Cortex of kidney (tissue), 1 donor: ENCODE measurements around the gene RNF220.

Source experiments
- DNase-seq: peaks from one replicate; lab custom pipeline; 2025; lab: John Stamatoyannopoulos, UW

Gene RNF220

DNA sequence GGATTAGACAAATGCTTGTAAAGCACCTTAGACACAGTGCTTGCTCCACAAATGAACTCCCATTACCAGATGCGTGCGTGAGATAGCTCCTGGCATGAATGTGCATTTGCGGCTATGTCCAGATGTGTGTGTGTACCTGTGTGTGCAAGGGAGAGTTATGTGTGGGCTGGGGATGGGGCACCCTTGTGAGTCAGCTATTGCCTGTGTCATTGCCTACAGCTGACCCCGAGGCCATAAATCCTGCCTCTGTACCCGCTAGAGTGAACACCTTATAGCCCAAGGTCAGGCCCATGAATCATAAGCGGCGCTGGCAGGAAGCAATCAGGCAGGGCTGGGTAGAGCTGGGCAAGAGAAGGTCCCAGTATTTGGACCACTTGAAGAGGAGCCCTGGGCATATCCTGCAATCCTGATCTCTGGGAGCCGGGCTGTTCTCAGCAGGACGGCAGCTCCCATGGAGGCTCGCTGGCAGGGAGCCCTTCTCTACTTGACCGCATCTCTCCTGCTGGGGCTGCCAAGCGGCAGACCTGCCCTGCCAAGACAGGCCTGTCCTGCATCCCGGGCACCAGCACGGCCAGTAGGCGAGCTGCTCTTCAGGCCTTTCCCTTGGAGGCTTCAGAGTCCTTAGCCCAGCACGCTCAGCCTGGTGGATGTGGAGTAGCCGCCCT is 182.9 kb downstream of the RNF220 start:
- no peak for DNase-seq

DNA sequence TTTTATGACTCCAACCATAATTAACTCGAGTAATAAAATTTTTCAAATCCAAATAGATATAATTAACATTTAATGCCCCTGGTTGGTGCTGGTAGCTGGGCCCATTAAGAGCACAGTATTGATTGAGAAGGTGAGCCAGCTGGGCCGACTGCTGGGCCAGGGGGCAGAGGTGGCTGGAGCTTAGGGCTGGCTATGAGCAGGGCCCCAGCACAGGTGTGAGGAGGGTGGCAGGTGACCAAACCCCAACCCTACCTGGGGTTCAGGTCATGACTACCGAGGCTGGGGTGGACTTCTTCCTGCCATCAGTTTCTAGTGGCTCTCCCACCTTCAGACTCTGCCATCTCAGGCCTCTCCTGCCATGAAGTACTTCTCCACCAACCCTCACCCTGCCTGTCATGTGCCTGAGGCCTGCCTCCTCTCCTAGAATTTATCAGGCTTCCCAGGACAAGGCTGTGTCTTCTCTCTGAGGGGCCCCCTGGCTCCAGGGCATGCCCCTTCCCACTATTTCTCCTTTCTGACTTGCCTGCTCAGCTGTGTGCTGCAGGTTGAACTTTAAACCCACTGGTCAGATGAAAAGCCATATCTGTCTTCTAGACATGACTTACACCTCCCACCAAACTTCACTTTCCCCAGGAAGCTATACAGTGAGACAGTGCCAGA is 183.6 kb downstream of the RNF220 start:
- DNase-seq = no peak

DNA sequence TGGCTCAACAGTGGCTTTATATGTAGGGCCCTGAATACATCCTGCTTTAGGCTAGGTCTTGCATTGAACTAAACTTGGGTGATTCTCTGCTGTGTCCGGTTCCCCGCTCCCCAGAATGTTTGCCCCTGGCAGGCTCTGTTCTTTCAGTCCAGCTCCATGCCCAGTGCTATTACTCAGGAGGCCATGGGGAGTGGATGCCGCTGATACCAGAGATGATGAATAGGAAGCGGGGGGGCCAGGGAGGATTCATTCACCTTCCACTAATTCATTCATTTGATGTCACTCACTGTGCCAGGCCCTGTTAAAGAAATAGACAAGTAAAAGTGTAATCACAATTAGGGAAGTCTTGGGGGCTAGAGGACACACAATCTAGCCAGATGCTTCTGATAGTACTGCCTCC is 185.4 kb downstream of the RNF220 start:
- no peak for DNase-seq

DNA sequence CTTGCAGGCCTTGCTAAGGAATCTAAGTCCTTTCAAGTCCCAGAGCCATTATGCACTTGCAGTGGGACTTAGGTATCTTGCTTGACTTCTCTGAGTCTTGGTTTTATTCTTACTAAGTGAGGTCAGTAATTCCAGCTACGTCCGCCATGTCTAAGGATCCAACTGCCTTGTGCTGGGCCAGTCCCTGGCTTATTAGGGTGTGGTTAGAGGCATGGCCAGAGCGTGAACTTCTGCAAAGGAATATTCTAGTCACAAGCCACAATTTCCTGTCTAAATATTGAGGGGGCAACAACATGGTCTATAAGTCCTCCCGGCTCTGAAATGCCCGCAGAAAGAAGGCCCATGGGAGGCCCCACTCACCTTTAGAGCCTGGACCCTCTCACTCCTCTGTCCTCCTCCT is 186.3 kb downstream of the RNF220 start:
- no peak for DNase-seq

DNA sequence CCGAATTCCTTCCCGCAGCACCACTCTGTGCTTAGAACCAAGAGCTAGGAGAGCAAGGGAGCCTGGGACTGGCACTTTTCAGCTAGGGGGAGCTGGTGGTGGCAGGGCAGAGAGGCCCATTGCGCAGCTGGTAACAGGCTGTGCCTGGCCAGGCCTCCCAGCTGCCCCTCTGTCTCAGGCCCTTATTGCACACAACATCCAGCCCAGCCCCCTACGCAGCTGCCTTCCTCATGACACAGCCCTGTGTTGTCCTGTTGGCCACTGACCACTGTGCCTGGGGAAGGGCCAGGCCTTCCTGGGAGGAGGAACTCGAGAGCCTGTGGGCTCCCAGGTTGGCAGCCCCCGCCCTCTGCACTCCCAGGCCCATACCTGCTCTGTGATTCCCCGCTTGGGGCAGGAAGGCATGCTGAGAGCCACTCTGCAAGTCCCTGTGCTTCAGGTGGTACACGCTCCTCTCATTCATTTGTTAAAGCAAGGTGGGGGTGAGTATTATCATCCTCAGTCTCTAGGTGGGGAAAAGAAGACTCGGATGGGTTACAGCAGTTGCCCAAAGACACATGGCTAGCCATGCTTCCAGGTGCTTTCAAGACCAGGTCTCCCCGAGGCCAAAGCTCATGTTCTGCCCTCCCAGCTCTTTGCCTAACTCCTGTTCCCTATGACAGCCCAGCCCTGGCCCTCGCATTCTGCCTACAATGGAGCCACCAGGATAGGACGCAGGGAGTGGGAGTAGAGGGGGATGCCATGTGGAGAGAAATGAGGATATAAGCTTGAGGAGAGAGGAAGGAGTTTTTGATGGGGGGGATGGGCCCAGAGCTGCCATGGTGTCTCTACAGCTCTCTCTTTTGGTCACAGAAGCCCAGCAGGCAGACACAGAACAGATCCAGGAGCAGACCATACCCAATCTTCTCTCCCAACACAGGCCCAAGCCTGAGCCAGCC is 187.4 kb downstream of the RNF220 start:
- no peak for DNase-seq

DNA sequence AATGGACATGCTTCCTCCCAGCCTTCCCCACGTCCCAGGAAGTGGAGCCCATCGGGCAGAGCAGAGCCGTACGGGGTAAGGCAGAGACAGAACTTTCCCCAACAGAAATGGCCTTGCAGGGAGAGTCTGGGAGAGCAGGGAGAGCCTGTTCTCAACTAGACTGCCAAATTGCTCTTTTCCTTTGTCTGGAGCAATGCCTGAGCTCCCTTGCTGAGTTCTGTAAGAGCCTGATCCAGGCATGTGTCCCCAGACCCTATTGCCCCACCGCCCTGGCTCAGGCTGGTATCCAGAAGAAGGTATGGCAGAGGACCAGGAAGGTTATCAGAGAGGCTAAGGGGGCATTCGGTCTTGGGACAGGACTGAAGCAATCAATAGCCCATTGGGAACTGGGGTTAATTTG is 189.3 kb downstream of the RNF220 start:
- DNase-seq = no peak

DNA sequence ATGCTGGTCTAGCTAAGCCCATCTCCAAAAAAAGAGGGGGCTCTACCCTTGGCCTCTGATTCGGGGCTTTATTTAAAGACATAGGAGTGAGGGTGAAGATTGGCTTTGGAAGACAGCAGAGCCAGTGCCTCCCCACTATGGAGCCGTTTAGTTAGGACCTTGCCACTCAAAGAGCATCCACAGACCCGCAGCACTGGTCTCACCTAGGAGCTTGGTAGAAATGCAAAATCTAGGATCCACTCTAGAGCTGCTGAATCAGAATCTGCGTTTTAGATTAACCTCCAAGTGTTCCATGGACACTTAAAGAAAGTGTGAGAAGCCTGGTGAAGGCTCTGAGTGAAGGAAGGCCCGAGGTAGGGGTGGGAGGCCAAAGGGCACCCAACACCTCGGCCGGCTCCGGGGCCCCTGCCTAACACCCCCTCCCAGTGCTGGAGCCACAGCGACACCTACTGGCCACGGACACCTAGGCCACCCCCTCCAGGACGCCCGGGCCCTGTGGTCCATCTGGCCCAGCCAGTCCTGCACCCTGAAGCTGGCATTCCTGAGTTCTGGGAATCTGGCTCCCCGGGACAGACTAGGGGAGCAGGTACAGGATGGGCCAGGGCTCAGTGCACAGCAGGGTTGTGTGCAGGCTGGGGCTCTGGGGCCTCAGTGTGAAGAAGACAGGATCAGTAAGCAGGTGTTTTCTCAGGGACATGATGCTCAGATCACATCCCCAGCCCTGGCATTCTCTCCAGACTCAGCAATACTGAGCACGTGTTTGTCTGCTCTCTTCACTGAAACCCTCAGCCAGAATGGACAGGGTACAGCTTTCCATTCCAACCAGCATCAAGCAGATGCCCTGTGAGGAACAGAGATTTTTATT is 190.0 kb downstream of the RNF220 start:
- DNase-seq = no peak

DNA sequence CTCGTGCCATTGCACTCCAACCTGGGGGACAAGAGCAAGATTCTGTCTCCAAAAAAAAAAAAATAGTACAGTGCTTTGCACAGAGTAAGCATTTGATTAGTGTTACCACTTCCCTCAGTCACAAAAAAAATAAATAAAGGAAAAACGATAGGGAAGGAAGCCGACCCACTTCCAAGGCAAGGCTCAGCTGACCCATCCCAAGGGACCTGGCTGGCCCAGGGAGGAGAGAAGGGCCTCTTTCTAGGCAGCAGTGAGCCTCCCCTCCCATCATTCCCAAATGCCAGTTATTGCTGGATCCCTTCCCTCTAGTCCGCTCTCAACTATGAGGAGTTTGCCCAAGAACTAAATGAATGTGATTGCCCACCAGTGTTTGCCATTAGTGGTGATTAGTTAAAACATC is 191.5 kb downstream of the RNF220 start:
- DNase-seq = no peak

DNA sequence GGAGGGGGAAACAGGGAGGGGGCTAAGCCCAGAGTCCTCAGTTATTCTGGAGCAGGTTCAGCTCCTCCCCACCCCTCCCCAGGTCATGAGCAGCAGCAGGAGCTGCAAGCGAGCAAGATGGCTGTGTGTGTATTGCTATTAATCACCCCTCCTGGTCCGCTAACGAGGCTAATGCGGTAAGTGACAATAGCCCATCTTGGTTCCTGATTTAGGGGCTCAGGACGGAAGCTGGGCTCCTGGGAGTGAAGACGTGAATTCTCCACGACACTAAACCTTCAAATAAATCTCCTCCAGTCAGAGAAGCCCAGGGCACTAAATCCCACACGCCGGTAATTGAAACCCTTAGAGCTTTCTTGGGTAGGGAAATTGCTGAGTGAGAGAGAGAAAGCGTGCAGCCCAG is 193.1 kb downstream of the RNF220 start:
- DNase-seq = no peak

DNA sequence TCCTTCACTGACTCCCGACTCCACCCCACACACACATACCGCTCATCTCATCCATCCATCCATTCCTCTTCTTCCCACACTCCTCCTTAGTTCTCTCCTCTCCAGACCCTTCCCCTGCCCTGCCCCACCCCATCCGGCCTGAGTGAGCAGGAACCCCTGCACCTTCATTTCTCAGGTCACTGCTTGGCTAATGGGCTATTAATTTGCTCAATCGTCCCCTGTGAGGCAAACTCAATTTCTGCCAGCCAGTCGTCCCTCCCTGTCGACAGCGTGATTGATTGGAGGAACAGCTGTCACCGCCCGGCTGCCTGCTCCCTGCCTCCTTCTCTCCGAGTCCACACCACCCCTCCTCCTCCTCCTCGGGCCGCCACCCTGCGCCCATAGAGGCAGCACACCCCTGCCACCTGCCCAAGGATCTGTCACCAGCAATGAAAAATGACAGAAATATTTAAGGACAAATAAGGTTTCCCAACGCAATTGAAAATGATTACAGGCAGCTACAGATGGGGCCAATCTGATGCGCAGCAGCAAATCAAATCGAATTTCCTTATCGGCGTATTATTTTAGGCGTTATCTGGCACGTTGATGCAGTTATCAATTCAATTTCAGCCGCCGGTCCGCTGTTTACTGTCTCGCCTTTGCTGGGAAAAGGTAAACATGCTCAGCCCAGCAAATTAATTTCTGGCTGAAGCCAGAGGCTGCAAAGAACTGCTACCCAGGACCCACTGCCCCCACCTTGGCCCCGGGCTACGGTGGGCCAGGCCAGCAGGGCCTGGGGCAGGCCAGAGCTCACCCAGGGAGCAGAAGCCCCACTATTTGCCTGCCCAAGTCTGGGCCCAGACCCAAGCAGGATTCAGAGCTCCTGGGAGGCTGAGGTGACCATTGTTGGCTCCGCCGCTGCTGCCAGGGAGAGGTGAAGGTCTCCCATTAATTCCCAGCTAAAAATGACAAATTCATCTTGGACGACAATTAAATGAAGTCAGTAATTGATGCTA is 197.9 kb downstream of the RNF220 start:
- DNase-seq = no peak

DNA sequence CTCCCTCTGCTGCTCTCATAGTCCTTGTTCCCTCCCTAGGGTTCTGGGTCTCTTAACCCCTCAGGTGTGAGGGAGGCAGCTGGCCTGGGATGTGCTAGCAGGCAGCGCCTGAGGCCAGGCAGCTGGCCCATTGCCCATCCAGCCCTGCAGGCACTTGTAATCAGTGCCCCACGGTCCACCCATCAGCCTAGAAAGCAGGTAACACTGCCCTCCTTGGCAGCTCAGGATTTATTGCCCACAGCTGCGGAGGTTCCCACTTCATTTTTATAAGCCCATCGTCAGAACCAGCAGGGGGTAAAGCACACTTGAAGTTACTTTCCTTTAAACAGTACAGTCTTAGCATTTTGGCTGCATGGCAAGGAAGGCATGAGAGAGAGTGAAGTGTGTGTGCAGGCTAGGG is 198.7 kb downstream of the RNF220 start:
- DNase-seq = no peak

DNA sequence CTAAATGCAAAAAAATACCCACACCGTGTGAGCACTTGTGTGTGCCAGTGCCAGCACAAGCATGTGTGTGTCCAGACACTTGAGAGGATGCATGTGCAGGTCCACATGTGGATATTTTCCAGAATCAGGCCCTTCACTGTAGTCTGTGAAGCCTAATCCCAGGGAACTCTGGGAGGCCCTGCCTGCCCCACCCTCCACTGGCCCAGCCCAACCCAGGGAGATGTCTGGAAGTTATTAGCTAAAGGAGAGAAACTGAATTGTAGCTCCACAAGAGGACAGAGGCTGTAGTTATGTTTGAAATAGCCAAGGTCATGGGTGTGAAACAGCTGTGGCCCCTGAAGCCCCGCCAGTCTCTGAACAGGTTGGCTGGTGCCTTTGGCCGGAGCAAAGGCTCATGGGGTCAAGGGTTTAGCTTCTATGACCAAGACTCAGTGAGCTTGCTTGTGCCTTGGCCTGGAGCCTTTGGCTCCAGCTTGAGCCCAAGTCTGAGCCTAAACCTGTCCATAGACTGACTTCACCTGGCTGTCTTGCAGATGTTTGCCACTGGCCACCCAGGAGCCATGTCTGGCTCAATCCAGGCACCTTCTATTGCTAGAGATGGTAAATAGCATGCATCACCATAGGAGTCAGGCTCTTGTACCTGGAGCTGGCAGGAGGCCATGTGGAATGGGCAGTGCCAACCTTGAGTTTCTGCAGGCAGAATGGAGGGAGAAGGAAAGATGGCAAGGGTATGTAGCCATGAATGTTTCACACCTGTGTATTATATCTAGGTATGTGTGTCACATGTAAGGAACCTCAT is 199.3 kb downstream of the RNF220 start:
- no peak for DNase-seq

DNA sequence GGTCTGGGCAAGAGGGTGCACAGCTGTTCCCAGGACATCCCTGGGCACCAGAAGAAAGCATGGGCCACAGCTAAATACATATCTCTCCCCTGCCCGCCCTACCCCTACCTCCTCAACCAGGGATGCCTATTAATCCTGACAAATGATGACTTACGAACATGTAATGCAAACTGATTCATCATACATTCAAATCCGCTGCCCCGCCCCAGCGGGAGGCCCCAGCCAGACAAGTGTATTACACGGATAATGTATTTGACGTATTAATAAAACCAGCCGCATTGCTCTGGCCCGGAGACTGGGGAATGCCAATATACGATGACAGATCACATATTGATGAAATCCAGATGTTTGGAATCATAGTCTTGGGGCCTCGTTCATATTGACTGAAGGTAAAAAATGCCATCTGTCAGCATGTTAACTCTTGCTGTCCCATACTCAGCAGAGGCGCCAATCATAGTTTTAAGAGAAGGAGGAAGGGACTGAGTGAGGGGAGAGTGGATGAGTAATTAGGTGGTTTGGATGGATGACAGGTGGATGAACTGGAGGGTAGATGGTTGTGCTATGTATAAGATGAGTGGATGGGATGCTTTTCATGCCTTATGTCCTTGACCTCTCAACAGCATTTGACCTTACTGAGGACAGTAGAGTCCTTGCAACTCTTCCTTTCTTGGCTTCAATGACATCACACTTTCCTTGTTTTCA is 201.0 kb downstream of the RNF220 start:
- no peak for DNase-seq

DNA sequence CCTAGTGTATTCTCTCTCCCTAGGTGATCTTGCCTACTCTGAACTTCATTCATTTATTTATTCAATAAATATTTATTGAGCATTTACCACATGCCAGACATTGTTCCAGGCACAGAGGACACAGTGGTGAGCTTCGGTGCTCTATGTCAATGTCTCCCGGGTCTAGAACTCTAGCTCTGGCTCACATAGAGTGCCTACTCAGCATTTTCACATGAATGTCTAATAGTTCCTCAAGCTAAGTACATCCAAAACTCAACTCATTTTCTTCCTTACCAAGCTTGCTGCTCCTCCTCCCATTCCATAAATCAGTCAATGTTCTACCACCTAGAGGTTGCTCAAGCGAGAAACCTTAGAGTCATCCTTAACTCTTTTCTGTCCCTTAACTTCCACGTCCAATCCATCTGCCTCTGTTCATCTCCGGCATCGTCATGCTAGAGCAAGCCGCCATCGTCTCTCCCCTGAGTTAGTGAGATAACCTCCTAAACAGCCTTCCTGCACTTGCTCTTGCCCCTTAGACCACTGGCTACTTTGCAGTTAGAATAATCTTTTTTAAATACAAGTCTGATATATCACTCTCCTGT is 201.7 kb downstream of the RNF220 start:
- DNase-seq = no peak

DNA sequence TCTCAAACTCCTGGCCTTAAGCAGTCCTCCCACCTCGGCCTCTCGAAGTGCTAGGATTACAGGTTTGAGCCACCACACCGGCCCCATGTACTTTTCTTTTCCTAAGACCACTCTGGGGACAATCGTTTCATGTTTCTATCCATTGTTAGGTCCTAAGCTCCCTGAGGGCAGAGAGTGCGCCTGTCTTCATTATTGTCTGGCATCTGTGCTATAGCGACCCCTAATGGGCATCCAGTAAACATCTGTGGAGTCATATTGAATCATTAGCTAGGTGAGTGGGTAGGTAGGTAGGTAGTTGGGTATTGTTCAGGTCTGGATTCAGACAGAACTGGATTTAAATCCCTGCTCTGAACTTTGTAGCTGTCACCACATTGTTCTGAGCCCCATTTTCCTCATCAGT is 203.1 kb downstream of the RNF220 start:
- DNase-seq = no peak

DNA sequence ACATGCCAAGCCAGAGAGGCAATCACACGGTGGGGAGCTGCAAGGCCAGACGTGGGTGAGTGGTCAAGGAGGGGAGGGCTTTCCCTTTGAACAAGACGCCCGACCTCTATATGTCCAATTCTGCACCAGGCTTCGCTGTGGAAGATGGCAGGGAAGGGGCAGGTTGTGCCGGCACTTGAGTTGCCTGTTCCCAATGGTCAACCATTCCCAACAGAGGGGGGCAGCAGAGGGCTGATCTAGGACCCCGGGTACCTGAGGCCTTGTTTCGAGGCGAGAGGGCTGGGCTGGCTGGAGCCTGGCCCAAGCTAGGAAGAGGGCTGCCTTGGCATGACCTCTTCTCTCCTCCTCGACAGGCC is 204.3 kb downstream of the RNF220 start:
- no peak for DNase-seq

DNA sequence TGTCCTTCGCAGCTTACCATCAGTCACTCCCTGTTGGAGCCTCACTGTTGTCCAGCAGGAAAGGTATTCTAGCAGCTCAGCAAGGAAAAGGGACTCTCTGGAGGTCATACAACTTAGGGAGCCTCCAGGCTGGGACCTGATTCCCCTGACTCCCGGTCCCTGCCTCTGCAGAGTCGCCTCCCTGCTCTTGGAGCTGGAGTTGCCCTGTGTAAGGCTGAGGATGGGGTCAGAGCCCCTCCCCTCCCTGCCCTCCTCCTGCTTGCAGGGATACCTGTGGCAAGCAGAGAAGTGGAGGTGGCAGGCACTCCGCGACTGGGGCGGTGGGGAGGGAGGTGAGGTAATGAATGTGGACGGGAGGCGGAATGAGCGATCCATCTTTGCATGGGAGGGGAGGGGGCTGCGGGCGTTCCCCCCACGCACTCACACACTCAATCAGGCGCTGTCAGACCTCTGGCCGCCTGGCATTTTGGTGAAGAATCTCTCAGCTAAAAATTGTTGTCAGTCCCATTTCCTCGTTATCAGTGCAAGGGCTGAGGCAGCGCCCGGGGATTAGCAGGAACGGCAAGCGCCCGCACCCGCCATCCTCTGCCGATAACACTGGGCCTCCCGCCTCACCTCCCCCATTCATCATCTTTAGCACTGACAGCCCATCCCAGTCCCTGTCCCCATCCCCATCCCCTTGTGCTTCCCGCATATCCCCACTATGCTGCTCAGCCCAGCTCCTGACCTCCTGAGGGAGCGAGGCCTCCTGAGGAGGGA is 204.9 kb downstream of the RNF220 start:
- no peak for DNase-seq

DNA sequence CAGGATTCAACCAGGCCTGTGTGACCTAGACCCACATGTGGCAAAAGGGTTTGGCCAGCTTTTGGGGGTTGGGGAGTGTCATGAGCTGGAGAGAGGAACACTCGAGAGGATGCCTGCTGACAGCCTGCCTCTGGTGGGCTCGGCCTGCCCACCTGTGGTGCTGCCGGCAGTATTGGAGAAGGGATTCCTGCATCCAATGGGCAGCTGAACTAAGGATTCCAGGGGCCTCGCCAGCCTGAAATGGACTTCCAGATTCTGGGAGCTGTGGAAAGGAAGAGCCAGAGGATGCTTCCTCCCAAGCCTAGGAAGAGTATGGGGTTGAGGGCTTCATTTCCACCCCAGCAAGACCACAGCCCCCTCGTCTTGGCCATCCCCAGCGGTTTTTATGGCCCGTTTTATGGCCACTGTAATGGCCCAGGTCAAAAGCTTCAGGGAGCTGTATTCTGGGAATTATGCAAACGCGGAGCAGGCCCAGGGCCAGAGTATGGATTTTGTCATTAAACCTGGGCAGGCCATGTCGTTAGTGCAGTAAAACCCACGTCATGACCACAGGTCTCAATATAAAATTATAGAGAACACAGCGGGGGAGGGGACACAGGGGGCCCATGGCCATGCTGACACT is 205.6 kb downstream of the RNF220 start:
- no peak for DNase-seq
